A673 (cell line): ENCODE data around the gene UQCRQ. TPM values are rescaled to one million over a fixed set of nuclear protein-coding genes. Genes with fewer than 3 reads are reported as not detected.

Experiments used
- BruUV-seq: library from RNA; stranded (reverse); fragments of 400-500 nt; replicated peaks from 2 replicates; lab custom pipeline; 2021; lab: Mats Ljungman, UMichigan
- CTCF ChIA-PET: fragments of 300-600 bp; sonication (Branson Sonifier 250); formaldehyde crosslinking; loops from one replicate; lab custom pipeline; 2022; ENCODE audit warnings: antibody characterized with exemption; lab: Charles Lee
- POLR2A ChIA-PET: fragments of 300-600 bp; sonication (Branson Sonifier 250); formaldehyde crosslinking; loops from one replicate; lab custom pipeline; 2022; ENCODE audit warnings: antibody characterized with exemption; ENCODE audit not compliant: low non-redundant PET; lab: Charles Lee
- DNase-seq: peaks from one replicate; pipeline ENCODE4 v3.0.0-alpha.2; 2015; ENCODE audit warnings: low spot score
- H3K27ac ChIP-seq: fragments of 200-600 bp; sonication (generic); 2 replicates; pipeline ENCODE4 v1.5.1; 2016; ENCODE audit warnings: mixed run types, low read depth, mild to moderate bottlenecking, mixed read lengths, antibody characterized with exemption, low read length; ENCODE audit not compliant: poor library complexity, severe bottlenecking
- H3K27me3 ChIP-seq: fragments of 200-600 bp; sonication (generic); replicated peaks from 2 replicates; pipeline ENCODE4 v1.6.1; 2017; ENCODE audit warnings: mixed run types, low read depth, mild to moderate bottlenecking, mixed read lengths, antibody characterized with exemption, low read length; ENCODE audit not compliant: insufficient read depth, poor library complexity
- H3K36me3 ChIP-seq: fragments of 200-600 bp; sonication (generic); 2 replicates; pipeline ENCODE4 v1.6.1; 2016; ENCODE audit warnings: mixed run types, mild to moderate bottlenecking, mixed read lengths, antibody characterized with exemption, low read length; ENCODE audit not compliant: insufficient read depth, poor library complexity, severe bottlenecking
- H3K4me1 ChIP-seq: fragments of 200-600 bp; sonication (generic); 2 replicates; pipeline ENCODE4 v1.6.1; 2017; ENCODE audit warnings: mixed run types, mild to moderate bottlenecking, mixed read lengths, antibody characterized with exemption, low read length; ENCODE audit not compliant: insufficient read depth, poor library complexity, severe bottlenecking
- H3K4me3 ChIP-seq: fragments of 200-600 bp; sonication (generic); 2 replicates; pipeline ENCODE4 v1.5.1; 2016; ENCODE audit warnings: low read depth, mixed run types, mild to moderate bottlenecking, mixed read lengths, low read length; ENCODE audit not compliant: poor library complexity, severe bottlenecking
- H3K9me3 ChIP-seq: fragments of 200-600 bp; sonication (generic); 2 replicates; pipeline ENCODE4 v1.6.1; 2016; ENCODE audit warnings: mixed run types, low read depth, mild to moderate bottlenecking, mixed read lengths, antibody characterized with exemption, low read length; ENCODE audit not compliant: poor library complexity, severe bottlenecking
- CTCF ChIP-seq: fragments of 300-800, 200-600 bp; sonication (generic); conservative IDR thresholded peaks from 2 replicates; pipeline ENCODE4 v1.5.1; 2017; ENCODE audit warnings: low read depth, mild to moderate bottlenecking, antibody characterized with exemption, low read length, moderate library complexity, mixed read lengths
- EZH2 ChIP-seq: fragments of 200-600 bp; sonication (generic); IDR thresholded peaks from 2 replicates; pipeline ENCODE4 v1.6.1; 2017; ENCODE audit warnings: borderline replicate concordance, low read depth, mild to moderate bottlenecking, mixed read lengths, antibody characterized with exemption, low read length; ENCODE audit not compliant: poor library complexity, severe bottlenecking
- intact Hi-C: fragments of 100-400 bp; cut with micrococcal nuclease; formaldehyde crosslinking; loops from one replicate; pipeline ENCODE4 v1.10.0; 2022; ENCODE audit not compliant: unreplicated experiment
- total RNA-seq: library from RNA; stranded (reverse); gene quantifications from 2 replicates; pipeline ENCODE4 v1.2.3, GENCODE V29; 2021

Gene UQCRQ
- total RNA-seq, 1 experiment from 2014 or later = 542 TPM

- DNase-seq = peak; percentile 73
- ChIA-PET POLR2A (no interaction called here), CTCF (interaction anchor here (1.5 kb wide), 1 partner anchor 10 kb away, joined by 5 read pairs; no protein-coding TSS in a partner anchor)
- Histone ChIP-seq H3K36me3 (no peaks in the 10 kb centered on the region), H3K4me1 (peaks cover 2% of the 10 kb centered on the region), H3K27me3 (peaks cover 9% of the 10 kb centered on the region), H3K4me3 (peak overlapping the region; percentile 56), H3K27ac (no peak overlapping the region), H3K9me3 (no peaks in the 10 kb centered on the region)
- intact Hi-C loops = loop anchor here (2.0 kb wide), 1 partner anchor 53 kb away; no protein-coding TSS in a partner anchor
- no TSS peak for BruUV-seq
- TF ChIP-seq EZH2 (no peak), CTCF (peak; percentile 85)
Measured at GRCh38 chr5:132829742-132830435, 36.6 kb upstream of the UQCRQ start.

DNA sequence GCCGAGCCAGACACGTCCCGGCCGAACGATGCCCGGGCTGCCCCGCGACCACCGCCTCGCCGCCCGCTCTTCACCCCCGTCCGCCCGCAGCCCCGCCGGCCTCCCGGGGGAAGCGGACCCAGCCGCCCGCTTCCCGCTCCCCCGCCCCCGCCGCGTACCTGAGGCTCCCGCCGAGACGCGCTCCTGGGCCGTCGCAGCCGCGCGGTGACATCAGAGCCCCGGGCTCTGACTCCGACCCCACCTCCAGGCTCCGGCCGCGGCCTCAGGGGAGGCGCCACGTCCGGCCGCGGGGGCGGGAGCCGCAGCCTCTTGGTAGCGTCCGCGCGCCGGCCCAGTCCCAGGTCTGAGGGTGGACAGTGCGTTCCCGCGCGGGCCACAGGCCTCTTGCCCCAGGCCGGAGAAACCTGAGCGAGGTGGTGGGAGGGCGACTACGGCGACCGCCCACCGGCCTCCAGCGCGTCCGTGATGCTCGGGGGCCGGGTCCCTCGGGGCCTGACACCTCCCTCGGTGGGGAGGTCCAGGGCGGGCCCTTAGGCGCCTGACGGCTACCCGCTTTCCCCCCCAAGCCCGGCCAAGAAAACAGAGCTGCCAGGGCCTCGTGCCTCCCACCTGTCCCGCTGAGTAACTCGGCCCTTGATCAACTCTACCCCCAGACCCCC, 35.9 kb upstream of the UQCRQ start, which contains the start of gene SHROOM1:
SHROOM1 (minus strand) TSS at position 212 of the 659 bp plus-strand sequence. CDS start 4,507 bp downstream, outside the sequence.
- DNase-seq = no peak
- intact Hi-C loops = loop anchor here (2.0 kb wide), 1 partner anchor 52 kb away; no protein-coding TSS in a partner anchor

More for the DNA sequence above, 35.9 kb upstream of the UQCRQ start, which contains the start of gene SHROOM1:
- TF ChIP-seq CTCF (no peak), EZH2 (no peak)
- Histone ChIP-seq H3K4me3 (peak within 1 kb of the TSS; percentile 56), H3K27ac (no peak within 1 kb of the TSS), H3K36me3 (no peaks in the 10 kb centered on the region), H3K4me1 (peaks cover 2% of the 10 kb centered on the region), H3K27me3 (peaks cover 9% of the 10 kb centered on the region), H3K9me3 (no peaks in the 10 kb centered on the region)
- ChIA-PET CTCF (interaction anchor here (1.5 kb wide), 1 partner anchor 11 kb away, joined by 5 read pairs; no protein-coding TSS in a partner anchor), POLR2A (no interaction called here)
- no TSS peak for BruUV-seq
